Cardiac fibroblast (primary cell): ENCODE results near the gene IPO9.

Experiments
- DNase-seq, 2 donors: peaks; one replicate each; pipeline versions ENCODE4 v3.0.0 to v3.0.0-alpha.2; 2010; ENCODE audit warnings: low read depth in 2 of 2
- H3K4me3 ChIP-seq, 2 donors: replicated peaks in 1 of 2; 1 replicate in 1 of 2; 2 replicates in 1 of 2; pipeline ENCODE4 v1.5.1; 2011; ENCODE audit warnings: low read depth in 2 of 2, low read length in 2 of 2, mild to moderate bottlenecking in 2 of 2, moderate library complexity in 1 of 2
- TF ChIP-seq, protein P1 (sequence below): IDR thresholded peaks from one replicate; pipeline ENCODE4 v1.5.1; 2011; ENCODE audit warnings: low read depth, mild to moderate bottlenecking, low read length, inconsistent platforms

Gene IPO9

GRCh38 chr1:201791779-201792173 is 37.2 kb upstream of the IPO9 start:
- TF ChIP-seq, protein P1, sequence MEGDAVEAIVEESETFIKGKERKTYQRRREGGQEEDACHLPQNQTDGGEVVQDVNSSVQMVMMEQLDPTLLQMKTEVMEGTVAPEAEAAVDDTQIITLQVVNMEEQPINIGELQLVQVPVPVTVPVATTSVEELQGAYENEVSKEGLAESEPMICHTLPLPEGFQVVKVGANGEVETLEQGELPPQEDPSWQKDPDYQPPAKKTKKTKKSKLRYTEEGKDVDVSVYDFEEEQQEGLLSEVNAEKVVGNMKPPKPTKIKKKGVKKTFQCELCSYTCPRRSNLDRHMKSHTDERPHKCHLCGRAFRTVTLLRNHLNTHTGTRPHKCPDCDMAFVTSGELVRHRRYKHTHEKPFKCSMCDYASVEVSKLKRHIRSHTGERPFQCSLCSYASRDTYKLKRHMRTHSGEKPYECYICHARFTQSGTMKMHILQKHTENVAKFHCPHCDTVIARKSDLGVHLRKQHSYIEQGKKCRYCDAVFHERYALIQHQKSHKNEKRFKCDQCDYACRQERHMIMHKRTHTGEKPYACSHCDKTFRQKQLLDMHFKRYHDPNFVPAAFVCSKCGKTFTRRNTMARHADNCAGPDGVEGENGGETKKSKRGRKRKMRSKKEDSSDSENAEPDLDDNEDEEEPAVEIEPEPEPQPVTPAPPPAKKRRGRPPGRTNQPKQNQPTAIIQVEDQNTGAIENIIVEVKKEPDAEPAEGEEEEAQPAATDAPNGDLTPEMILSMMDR = no peak
- peak; percentile 83 to 86 for DNase-seq

DNA sequence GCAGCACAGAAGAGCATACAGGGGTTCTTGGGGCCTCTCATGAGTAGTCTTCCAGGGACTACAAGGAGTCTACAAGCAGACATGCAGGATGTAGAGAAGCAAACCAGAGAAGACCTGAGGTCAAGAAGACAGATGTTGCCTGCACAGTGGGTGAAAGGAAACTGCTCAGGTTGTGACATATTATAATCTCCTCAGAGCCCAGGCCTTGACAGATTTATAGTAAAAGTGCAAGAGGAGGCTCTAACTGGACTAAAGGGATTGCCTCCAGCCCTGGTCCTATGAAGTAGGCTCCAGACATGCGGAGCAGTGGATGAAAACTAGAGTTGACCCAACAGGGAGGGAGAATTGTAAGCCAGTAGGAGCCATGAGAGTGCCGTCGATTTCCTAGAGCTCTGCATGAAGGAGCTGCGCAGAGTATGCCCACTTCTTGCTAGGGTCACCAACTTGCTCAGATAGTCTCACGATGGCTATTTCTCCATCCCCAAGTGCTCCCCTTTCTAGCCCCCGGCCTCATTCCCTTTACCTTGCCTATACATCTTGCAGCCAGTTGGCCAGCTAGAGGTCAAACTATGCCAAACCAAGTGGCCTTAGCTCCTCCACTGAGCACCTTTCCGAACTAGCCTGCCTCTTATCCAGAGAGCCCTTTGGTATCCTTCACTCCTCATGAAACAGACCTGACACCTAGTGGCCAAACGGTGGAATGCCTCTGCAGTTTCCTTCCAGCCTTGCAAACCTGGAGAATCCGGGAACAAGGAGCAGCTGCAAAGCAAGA is 36.2 kb upstream of the IPO9 start:
- no peak overlapping the region for H3K4me3 ChIP-seq
- TF ChIP-seq, protein P1 = peak; percentile 96
- DNase-seq = peak; percentile 91 to 93

More at GRCh38 chr1:201791779-201792173, 37.2 kb upstream of the IPO9 start:
- no peak overlapping the region for H3K4me3 ChIP-seq

DNA sequence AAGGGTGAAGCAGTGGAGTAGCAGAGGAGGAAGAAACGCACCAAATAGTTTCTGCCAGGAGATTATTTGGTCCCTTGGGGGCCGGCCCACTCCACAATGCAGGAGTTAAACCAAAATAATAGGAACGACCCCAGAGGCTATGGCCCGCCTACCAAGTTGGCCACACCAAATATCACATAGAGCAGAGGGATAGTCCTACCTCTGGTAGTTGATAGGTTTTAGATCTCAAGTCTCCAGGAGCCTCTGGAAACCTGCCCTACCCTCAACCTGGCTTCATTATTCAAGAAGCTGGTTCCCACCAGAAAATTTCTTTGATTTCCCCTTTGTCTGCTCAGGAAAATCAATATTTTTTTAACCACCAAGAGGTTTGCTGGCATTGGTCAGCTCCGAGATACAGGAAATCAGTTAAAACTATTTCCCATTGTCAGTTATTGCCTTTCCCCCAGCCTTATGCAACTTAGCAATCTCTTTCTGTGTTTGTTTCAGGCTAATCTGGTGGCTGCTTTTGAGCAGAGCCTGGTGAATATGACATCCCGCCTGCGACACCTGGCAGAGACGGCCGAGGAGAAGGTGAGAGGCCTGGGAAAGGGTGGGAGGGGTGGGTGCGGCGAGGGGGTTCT is 35.5 kb upstream of the IPO9 start:
- DNase-seq = no peak
- H3K4me3 ChIP-seq = no peak overlapping the region
- TF ChIP-seq, protein P1 = no peak

- TF ChIP-seq, protein P1 = peak; percentile 45
- DNase-seq = peak; percentile 50 to 69
These were observed 33.9 kb upstream of the IPO9 start for GRCh38 chr1:201795066-201795465.

GRCh38 chr1:201800246-201800645 is 28.7 kb upstream of the IPO9 start:
- DNase-seq = no peak
- no peak overlapping the region for H3K4me3 ChIP-seq
- TF ChIP-seq, protein P1 = no peak

More at GRCh38 chr1:201795066-201795465, 33.9 kb upstream of the IPO9 start:
- H3K4me3 ChIP-seq = no peak overlapping the region

- DNase-seq = no peak
- H3K4me3 ChIP-seq = no peak overlapping the region
- TF ChIP-seq, protein P1 = no peak
These were observed 22.2 kb upstream of the IPO9 start for GRCh38 chr1:201806801-201807200.
